DMS79 (cell line): ENCODE results near the gene PIEZO2.
"Not testable (repeated sequence)": the region's sequence is repeated elsewhere in the genome, so short reads cannot be mapped to it uniquely, and the experiment has no call there.

Experiments used
- DNase-seq: peaks from one replicate; lab custom pipeline; 2025; lab: John Stamatoyannopoulos, UW

Gene PIEZO2

GRCh38 chr18:10894501-10894900 lies 254.9 kb downstream of the PIEZO2 start:
- no peak for DNase-seq

- no peak for DNase-seq
These were observed 255.6 kb downstream of the PIEZO2 start for GRCh38 chr18:10893761-10894160.

GRCh38 chr18:10893196-10893595 lies 256.2 kb downstream of the PIEZO2 start:
- DNase-seq = no peak

- DNase-seq = no peak
These were observed 256.6 kb downstream of the PIEZO2 start for GRCh38 chr18:10892786-10893185.

GRCh38 chr18:10890022-10890421 lies 259.3 kb downstream of the PIEZO2 start:
- DNase-seq = no peak

GRCh38 chr18:10878703-10879102 lies 270.7 kb downstream of the PIEZO2 start:
- no peak for DNase-seq

GRCh38 chr18:10877987-10878386 lies 271.4 kb downstream of the PIEZO2 start:
- DNase-seq = no peak

GRCh38 chr18:10875811-10876210 lies 273.6 kb downstream of the PIEZO2 start:
- DNase-seq = no peak

- DNase-seq = no peak
These were observed 277.1 kb downstream of the PIEZO2 start for GRCh38 chr18:10872304-10872703.

GRCh38 chr18:10864722-10865121 lies 284.6 kb downstream of the PIEZO2 start:
- DNase-seq = no peak

GRCh38 chr18:10863026-10863425 lies 286.3 kb downstream of the PIEZO2 start:
- DNase-seq = no peak

GRCh38 chr18:10860928-10861327 lies 288.4 kb downstream of the PIEZO2 start:
- no peak for DNase-seq

- no peak for DNase-seq
These were observed 289.0 kb downstream of the PIEZO2 start for GRCh38 chr18:10860382-10860781.

GRCh38 chr18:10858477-10858876 lies 290.9 kb downstream of the PIEZO2 start:
- no peak for DNase-seq

- no peak for DNase-seq
These were observed 293.2 kb downstream of the PIEZO2 start for GRCh38 chr18:10856132-10856531.

GRCh38 chr18:10852385-10853303 lies 296.7 kb downstream of the PIEZO2 start:
- peak; percentile 91 for DNase-seq

GRCh38 chr18:10851824-10852319 lies 297.5 kb downstream of the PIEZO2 start:
- peak; percentile 25 for DNase-seq

GRCh38 chr18:10850840-10851239 lies 298.5 kb downstream of the PIEZO2 start:
- DNase-seq = no peak

GRCh38 chr18:10850216-10850615 lies 299.2 kb downstream of the PIEZO2 start:
- DNase-seq = no peak

GRCh38 chr18:10847907-10848306 lies 301.5 kb downstream of the PIEZO2 start:
- no peak for DNase-seq

- no peak for DNase-seq
These were observed 302.0 kb downstream of the PIEZO2 start for GRCh38 chr18:10847408-10847790.

- no peak for DNase-seq
These were observed 302.5 kb downstream of the PIEZO2 start for GRCh38 chr18:10846657-10847407.

GRCh38 chr18:10846035-10846434 lies 303.3 kb downstream of the PIEZO2 start:
- not testable (repeated sequence) for DNase-seq
